ENCODE data around the gene DVL3. TPM values are rescaled to one million over a fixed set of nuclear protein-coding genes. Genes with fewer than 3 reads are reported as not detected.

The DVL3 gene
- total RNA-seq, 2 donors from 2014 or later: 40.0 to 53.4 TPM

DNA sequence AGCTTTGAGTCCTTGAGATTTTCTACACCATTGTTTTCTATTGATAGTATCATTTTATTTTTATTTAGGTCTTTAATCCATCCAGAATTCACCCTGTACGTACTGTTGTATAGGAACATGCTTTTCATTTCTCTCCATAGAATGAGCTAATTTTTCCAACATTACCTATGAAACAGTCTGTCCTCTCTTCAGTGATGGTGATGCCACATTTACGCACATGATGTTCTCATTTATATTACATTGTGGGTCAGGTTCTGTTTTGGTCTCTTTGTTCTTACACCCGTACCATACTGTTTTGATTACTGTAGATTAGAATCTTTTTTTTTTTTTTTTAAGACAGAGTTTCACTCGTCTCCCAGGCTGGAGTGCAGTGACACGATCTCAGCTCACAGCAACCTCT lies 56.5 kb downstream of the DVL3 start:
- DNase-seq (no peak), ATAC-seq (no peak)
- Histone ChIP-seq H3K4me3 (no peak overlapping the region), H3K4me1 (no peaks in the 10 kb centered on the region), H3K36me3 (replicated peaks in 1 of 2; ENCODE audit: insufficient read depth in 1 of 2, low read depth in 2 of 2) (no peaks in the 10 kb centered on the region), H3K9me3 (no peaks in the 10 kb centered on the region), H3K27ac (no peak overlapping the region), H3K27me3 (no peaks in the 10 kb centered on the region)
- TF ChIP-seq, protein P1, sequence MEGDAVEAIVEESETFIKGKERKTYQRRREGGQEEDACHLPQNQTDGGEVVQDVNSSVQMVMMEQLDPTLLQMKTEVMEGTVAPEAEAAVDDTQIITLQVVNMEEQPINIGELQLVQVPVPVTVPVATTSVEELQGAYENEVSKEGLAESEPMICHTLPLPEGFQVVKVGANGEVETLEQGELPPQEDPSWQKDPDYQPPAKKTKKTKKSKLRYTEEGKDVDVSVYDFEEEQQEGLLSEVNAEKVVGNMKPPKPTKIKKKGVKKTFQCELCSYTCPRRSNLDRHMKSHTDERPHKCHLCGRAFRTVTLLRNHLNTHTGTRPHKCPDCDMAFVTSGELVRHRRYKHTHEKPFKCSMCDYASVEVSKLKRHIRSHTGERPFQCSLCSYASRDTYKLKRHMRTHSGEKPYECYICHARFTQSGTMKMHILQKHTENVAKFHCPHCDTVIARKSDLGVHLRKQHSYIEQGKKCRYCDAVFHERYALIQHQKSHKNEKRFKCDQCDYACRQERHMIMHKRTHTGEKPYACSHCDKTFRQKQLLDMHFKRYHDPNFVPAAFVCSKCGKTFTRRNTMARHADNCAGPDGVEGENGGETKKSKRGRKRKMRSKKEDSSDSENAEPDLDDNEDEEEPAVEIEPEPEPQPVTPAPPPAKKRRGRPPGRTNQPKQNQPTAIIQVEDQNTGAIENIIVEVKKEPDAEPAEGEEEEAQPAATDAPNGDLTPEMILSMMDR (IDR thresholded peaks at IDR 0.05): no peak
- no peak for TF ChIP-seq POLR2A (IDR thresholded peaks at IDR 0.05)
- WGBS, 2 donors: 77 to 85% methylated on average over 5 of the region's 5 CpGs
- intact Hi-C loops (cut with DNase I): no loop called here

DNA sequence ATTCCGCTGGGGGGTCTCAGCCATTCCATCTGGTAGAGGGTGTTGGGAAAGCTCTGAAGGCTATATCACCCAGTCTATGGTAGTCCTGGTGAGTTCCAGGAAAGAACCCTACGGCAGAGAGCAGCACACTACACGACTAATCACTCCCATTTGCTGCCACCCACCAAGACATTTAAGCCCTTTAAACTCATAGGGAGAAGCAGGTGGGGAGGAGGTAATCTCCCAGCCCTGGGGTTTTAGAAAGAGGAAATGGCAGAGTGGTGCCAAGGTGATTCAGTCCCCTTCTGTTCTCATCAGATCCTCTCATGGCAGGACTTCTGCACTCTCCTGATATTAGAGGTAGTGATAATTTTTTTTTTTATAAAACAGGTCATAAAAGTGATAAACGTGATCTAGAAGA lies 63.6 kb downstream of the DVL3 start:
- intact Hi-C loops (cut with DNase I): no loop called here
- 58 to 63% methylated on average over 4 of the region's 4 CpGs for WGBS, 2 donors
- ATAC-seq: no peak

DNA sequence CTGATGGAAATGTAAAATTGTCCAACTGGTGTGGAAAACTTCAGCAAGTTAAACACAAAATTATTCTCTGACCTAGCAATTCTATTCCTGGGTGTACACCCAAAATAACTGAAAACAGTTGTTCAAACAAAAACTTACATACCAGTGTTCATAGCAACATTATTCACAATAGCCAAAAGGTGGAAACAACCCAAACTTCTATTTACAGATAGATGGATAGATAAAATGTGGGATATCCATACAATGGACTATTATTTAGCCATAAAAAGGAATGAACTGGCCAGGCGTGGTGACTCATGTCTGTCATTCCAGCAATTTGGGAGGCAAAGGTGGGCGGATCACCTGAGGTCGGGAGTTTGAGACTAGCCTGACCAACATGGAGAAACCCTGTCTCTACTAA lies 67.3 kb downstream of the DVL3 start:
- Histone ChIP-seq H3K9me3 (no peaks in the 10 kb centered on the region), H3K27me3 (peaks cover 0 to 3% of the 10 kb centered on the region in 2 donors), H3K4me3 (no peak overlapping the region), H3K36me3 (replicated peaks in 1 of 2; ENCODE audit: insufficient read depth in 1 of 2, low read depth in 2 of 2) (no peaks in the 10 kb centered on the region), H3K4me1 (no peaks in the 10 kb centered on the region), H3K27ac (no peak overlapping the region)
- intact Hi-C loops (cut with DNase I): no loop called here
- WGBS, 2 donors: 48 to 55% methylated on average over 3 of the region's 3 CpGs
- TF ChIP-seq POLR2A (IDR thresholded peaks at IDR 0.05): no peak
- TF ChIP-seq, protein P1 (IDR thresholded peaks at IDR 0.05): no peak
- ATAC-seq (no peak), DNase-seq (no peak)

More for the DNA sequence above, 63.6 kb downstream of the DVL3 start:
- Histone ChIP-seq H3K4me1 (no peaks in the 10 kb centered on the region), H3K27ac (no peak overlapping the region), H3K36me3 (replicated peaks in 1 of 2; ENCODE audit: insufficient read depth in 1 of 2, low read depth in 2 of 2) (no peaks in the 10 kb centered on the region), H3K27me3 (peaks cover 0 to 3% of the 10 kb centered on the region in 2 donors), H3K9me3 (no peaks in the 10 kb centered on the region), H3K4me3 (no peak overlapping the region)
- TF ChIP-seq, protein P1 (IDR thresholded peaks at IDR 0.05): no peak
- TF ChIP-seq POLR2A (IDR thresholded peaks at IDR 0.05): no peak
- no peak for DNase-seq

Other genes with a start within 250 kb of the DVL3 start
- gene ABCC5, start 137.5 kb upstream of the DVL3 start, total RNA-seq: 10 to 100 TPM; 17.1 to 20.1 TPM
- not detected for gene HTR3D, start 123.6 kb upstream of the DVL3 start, total RNA-seq
- not detected for gene HTR3C, start 102.3 kb upstream of the DVL3 start, total RNA-seq
- gene HTR3E, start 58.3 kb upstream of the DVL3 start, total RNA-seq: not detected
- gene EIF2B5, start 20.0 kb upstream of the DVL3 start, total RNA-seq: 10 to 100 TPM in 1 of 2 donors, 1 to 10 TPM in 1; 9.9 to 21.8 TPM
- gene AP2M1, start 19.5 kb downstream of the DVL3 start, total RNA-seq: 10 to 100 TPM; 53.4 to 70.9 TPM
- 10 to 100 TPM; 41.8 to 46.1 TPM for gene ABCF3, start 30.8 kb downstream of the DVL3 start, total RNA-seq
- gene VWA5B2, start 74.2 kb downstream of the DVL3 start, total RNA-seq: 10 to 100 TPM in 1 of 2 donors, 1 to 10 TPM in 1; 6.0 to 15.8 TPM
- gene ALG3, start 93.6 kb downstream of the DVL3 start, total RNA-seq: 10 to 100 TPM; 32.4 to 67.6 TPM
- gene EEF1AKMT4, start 94.3 kb downstream of the DVL3 start, total RNA-seq: 1 to 10 TPM; 3.0 to 3.4 TPM
- gene CAMK2N2, start 106.2 kb downstream of the DVL3 start, total RNA-seq: 1 to 10 TPM; 1.6 to 1.8 TPM
- gene ECE2, start 120.6 kb downstream of the DVL3 start, total RNA-seq: 10 to 100 TPM; 11.7 to 18.8 TPM
- gene PSMD2, start 143.9 kb downstream of the DVL3 start, total RNA-seq: 10 to 100 TPM; 75.0 to 83.7 TPM
- gene EIF4G1, start 159.2 kb downstream of the DVL3 start, total RNA-seq: 100 to 1,000 TPM; 146 to 213 TPM
- 10 to 100 TPM; 11.5 to 13.5 TPM for gene FAM131A, start 182.2 kb downstream of the DVL3 start, total RNA-seq
- 10 to 100 TPM in 1 of 2 donors, 1 to 10 TPM in 1; 7.5 to 12.2 TPM for gene CLCN2, start 206.2 kb downstream of the DVL3 start, total RNA-seq
- 100 to 1,000 TPM in 1 of 2 donors, 10 to 100 TPM in 1; 32.4 to 137 TPM for gene POLR2H, start 206.3 kb downstream of the DVL3 start, total RNA-seq
- gene THPO, start 222.8 kb downstream of the DVL3 start, total RNA-seq: not detected
- 10 to 100 TPM; 47.2 to 50.4 TPM for gene CHRD, start 224.7 kb downstream of the DVL3 start, total RNA-seq

Data from body of pancreas (tissue), 4 donors.